ENCODE results near the gene VWC2L.

Gene VWC2L

GRCh38 chr2:214536625-214537024 lies 125.8 kb downstream of the VWC2L start:
- no peak for DNase-seq (ENCODE audit: low read depth in 2 of 2)

GRCh38 chr2:214537929-214538328 lies 127.1 kb downstream of the VWC2L start:
- no peak for DNase-seq (ENCODE audit: low read depth in 2 of 2)

GRCh38 chr2:214542295-214542694 lies 131.4 kb downstream of the VWC2L start:
- DNase-seq (ENCODE audit: low read depth in 2 of 2): no peak

- peak in 1 of 2 experiments; percentile 7 for DNase-seq (ENCODE audit: low read depth in 2 of 2)
Observed at GRCh38 chr2:214542866-214543265, 132.0 kb downstream of the VWC2L start.

GRCh38 chr2:214543386-214543955 lies 132.6 kb downstream of the VWC2L start:
- peak in 1 of 2 experiments; percentile 17 for DNase-seq (ENCODE audit: low read depth in 2 of 2)

GRCh38 chr2:214545898-214546542 lies 135.2 kb downstream of the VWC2L start:
- no peak for DNase-seq (ENCODE audit: low read depth in 2 of 2)

- no peak for DNase-seq (ENCODE audit: low read depth in 2 of 2)
Observed at GRCh38 chr2:214547931-214548330, 137.1 kb downstream of the VWC2L start.

- DNase-seq (ENCODE audit: low read depth in 2 of 2): no peak
Observed at GRCh38 chr2:214549946-214550345, 139.1 kb downstream of the VWC2L start.

GRCh38 chr2:214550786-214551185 lies 139.9 kb downstream of the VWC2L start:
- DNase-seq (ENCODE audit: low read depth in 2 of 2): no peak

- DNase-seq (ENCODE audit: low read depth in 2 of 2): no peak
Observed at GRCh38 chr2:214557884-214558283, 147.0 kb downstream of the VWC2L start.

GRCh38 chr2:214558341-214558740 lies 147.5 kb downstream of the VWC2L start:
- no peak for DNase-seq (ENCODE audit: low read depth in 2 of 2)

- no peak for DNase-seq (ENCODE audit: low read depth in 2 of 2)
Observed at GRCh38 chr2:214560176-214560575, 149.3 kb downstream of the VWC2L start.

GRCh38 chr2:214560618-214561190 lies 149.8 kb downstream of the VWC2L start:
- no peak for DNase-seq (ENCODE audit: low read depth in 2 of 2)

GRCh38 chr2:214565246-214565645 lies 154.4 kb downstream of the VWC2L start:
- no peak for DNase-seq (ENCODE audit: low read depth in 2 of 2)

- DNase-seq (ENCODE audit: low read depth in 2 of 2): no peak
Observed at GRCh38 chr2:214566457-214566856, 155.6 kb downstream of the VWC2L start.

- no peak for DNase-seq (ENCODE audit: low read depth in 2 of 2)
Observed at GRCh38 chr2:214569419-214570035, 158.7 kb downstream of the VWC2L start.

GRCh38 chr2:214574084-214574781 lies 163.4 kb downstream of the VWC2L start:
- DNase-seq (ENCODE audit: low read depth in 2 of 2): no peak

GRCh38 chr2:214575030-214575429 lies 164.2 kb downstream of the VWC2L start:
- no peak for DNase-seq (ENCODE audit: low read depth in 2 of 2)

GRCh38 chr2:214575465-214575864 lies 164.6 kb downstream of the VWC2L start:
- DNase-seq (ENCODE audit: low read depth in 2 of 2): no peak

GRCh38 chr2:214577769-214578168 lies 166.9 kb downstream of the VWC2L start:
- DNase-seq (ENCODE audit: low read depth in 2 of 2): no peak

- no peak for DNase-seq (ENCODE audit: low read depth in 2 of 2)
Observed at GRCh38 chr2:214578442-214578841, 167.6 kb downstream of the VWC2L start.

GRCh38 chr2:214579035-214579434 lies 168.2 kb downstream of the VWC2L start:
- DNase-seq (ENCODE audit: low read depth in 2 of 2): no peak
